NT2/D1 (cell line): Measurements from ENCODE around the gene ZCCHC9.
"Not testable (repeated sequence)": the region's sequence is repeated elsewhere in the genome, so short reads cannot be mapped to it uniquely, and the experiment has no call there.

Experiments used
- DNase-seq: peaks from one replicate; pipeline ENCODE4 v3.0.0-alpha.2; 2011; ENCODE audit warnings: low read depth, low spot score
- H3K27me3 ChIP-seq: 2 replicates; pipeline ENCODE4 v1.6.0; 2011; ENCODE audit warnings: mild to moderate bottlenecking; ENCODE audit not compliant: insufficient read length, insufficient read depth
- H3K36me3 ChIP-seq: 2 replicates; pipeline ENCODE4 v1.6.1; 2011; ENCODE audit warnings: mild to moderate bottlenecking, low read length, mixed read lengths; ENCODE audit not compliant: insufficient read depth, insufficient read length
- H3K4me1 ChIP-seq: 2 replicates; pipeline ENCODE4 v1.5.1; 2011; ENCODE audit not compliant: insufficient read depth, insufficient read length
- H3K4me3 ChIP-seq: 2 replicates; pipeline ENCODE4 v1.5.1; 2011; ENCODE audit warnings: low read depth; ENCODE audit not compliant: insufficient read length
- H3K9ac ChIP-seq: 2 replicates; pipeline ENCODE4 v1.6.0; 2011; ENCODE audit warnings: low read depth; ENCODE audit not compliant: insufficient read length
- H3K9me3 ChIP-seq: 2 replicates; pipeline ENCODE4 v1.5.1; 2011; ENCODE audit warnings: mild to moderate bottlenecking, low read length; ENCODE audit not compliant: insufficient read depth
- SUZ12 ChIP-seq: IDR thresholded peaks from 2 replicates; pipeline ENCODE4 v1.6.1; 2011; ENCODE audit not compliant: insufficient read length, insufficient read depth; ENCODE audit errors: extremely low read depth
- YY1 ChIP-seq: IDR thresholded peaks from 2 replicates; pipeline ENCODE4 v1.6.1; 2011; ENCODE audit not compliant: insufficient read length, insufficient read depth
- ZNF274 ChIP-seq: IDR thresholded peaks from 2 replicates; pipeline ENCODE4 v1.6.1; 2011; ENCODE audit warnings: mild to moderate bottlenecking, low read depth, low read length

Gene ZCCHC9

DNA sequence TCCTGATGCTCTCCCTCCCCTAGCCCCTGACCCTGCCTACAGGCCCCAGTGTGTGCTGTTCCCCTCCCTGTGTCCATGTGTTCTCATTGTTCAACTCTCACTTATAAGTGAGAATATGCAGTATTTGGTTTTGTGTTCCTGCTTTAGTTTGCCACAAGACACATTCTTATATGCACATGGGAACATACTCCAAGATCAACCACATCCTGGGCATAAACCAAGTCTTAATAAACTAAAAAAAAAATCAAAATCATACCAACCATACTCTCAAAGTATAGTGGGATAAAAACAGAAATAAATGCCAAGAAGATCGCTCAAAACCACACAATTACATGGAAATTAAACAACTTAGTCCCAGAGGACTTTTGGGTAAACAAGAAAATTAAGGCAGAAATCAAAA lies 11.2 kb upstream of the ZCCHC9 start:
- TF ChIP-seq SUZ12: no peak
- TF ChIP-seq ZNF274: no peak
- TF ChIP-seq YY1: no peak
- H3K9ac ChIP-seq: no peak overlapping the region
- no peaks in the 10 kb centered on the region for H3K4me1 ChIP-seq
- no peaks in the 10 kb centered on the region for H3K27me3 ChIP-seq
- peaks cover 4% of the 10 kb centered on the region for H3K36me3 ChIP-seq
- no peak for DNase-seq
- H3K9me3 ChIP-seq: peaks cover 24% of the 10 kb centered on the region
- no peak overlapping the region for H3K4me3 ChIP-seq

DNA sequence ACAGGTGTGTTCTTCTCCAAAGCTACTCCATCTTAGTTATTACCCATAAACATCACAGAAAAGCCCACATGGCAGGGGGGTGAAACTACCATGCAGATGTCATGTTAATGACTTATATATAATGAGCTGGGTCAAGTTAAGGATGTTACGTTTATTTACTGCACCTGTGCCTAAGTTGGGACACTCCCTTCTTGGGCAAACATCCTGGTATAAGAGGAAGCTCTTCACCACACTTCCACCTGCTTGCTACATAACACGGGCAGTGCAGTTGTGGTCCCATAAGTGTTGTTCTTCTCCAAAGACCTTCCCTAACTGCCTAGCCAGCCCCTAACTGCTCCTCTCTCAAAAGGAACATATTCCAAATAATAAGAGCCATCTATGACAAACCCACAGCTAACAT lies 9.3 kb upstream of the ZCCHC9 start:
- Histone ChIP-seq H3K4me1 (no peaks in the 10 kb centered on the region), H3K4me3 (no peak overlapping the region), H3K9ac (no peak overlapping the region), H3K27me3 (no peaks in the 10 kb centered on the region), H3K36me3 (peaks cover 4% of the 10 kb centered on the region), H3K9me3 (peaks cover 24% of the 10 kb centered on the region)
- TF ChIP-seq YY1: no peak
- TF ChIP-seq ZNF274: no peak
- TF ChIP-seq SUZ12: no peak
- no peak for DNase-seq

DNA sequence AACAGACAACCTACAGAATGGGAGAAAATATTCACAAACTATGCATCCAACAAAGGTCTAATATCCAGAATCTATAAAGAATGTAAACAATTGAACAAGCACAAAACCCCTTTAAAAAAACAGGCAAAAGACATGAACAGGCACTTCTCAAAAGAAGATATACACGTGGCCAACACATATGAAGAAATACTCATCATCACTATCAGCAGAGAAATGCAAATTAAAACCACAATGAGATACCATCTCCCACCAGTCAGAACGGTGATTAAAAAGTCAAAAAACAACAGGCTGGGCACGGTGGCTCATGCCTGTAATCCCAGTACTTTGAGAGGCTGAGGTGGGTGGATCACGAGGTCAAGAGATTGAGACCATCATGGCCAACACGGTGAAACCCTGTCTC lies 7.4 kb upstream of the ZCCHC9 start:
- not testable (repeated sequence) for H3K9ac ChIP-seq, H3K4me3 ChIP-seq, H3K27me3 ChIP-seq, DNase-seq, H3K4me1 ChIP-seq
- peaks cover 24% of the 10 kb centered on the region for H3K9me3 ChIP-seq
- H3K36me3 ChIP-seq: peaks cover 18% of the 10 kb centered on the region

DNA sequence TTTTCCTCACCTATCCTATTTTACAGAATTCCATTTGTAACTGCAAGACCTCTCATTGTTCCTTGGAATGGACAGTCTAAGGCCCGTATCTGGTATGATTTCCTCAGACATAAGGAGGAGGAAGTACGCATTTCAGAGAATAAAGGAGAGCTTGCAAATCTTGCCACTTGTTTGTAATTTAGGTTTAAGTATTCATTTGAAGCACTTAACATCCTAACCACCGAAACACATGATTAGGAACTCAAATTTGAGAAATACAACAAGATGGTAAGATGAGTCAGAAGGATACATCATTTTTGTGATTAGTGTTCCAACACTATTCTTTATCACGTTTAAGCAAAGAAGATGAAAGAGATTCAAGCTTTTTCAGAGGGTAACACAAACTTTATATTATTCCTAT lies 3.9 kb upstream of the ZCCHC9 start:
- Histone ChIP-seq H3K9me3 (peaks cover 9% of the 10 kb centered on the region), H3K9ac (no peak overlapping the region), H3K4me3 (no peak overlapping the region), H3K36me3 (peaks cover 24% of the 10 kb centered on the region), H3K27me3 (no peaks in the 10 kb centered on the region), H3K4me1 (no peaks in the 10 kb centered on the region)
- TF ChIP-seq YY1 (no peak), ZNF274 (no peak), SUZ12 (no peak)
- DNase-seq: no peak

DNA sequence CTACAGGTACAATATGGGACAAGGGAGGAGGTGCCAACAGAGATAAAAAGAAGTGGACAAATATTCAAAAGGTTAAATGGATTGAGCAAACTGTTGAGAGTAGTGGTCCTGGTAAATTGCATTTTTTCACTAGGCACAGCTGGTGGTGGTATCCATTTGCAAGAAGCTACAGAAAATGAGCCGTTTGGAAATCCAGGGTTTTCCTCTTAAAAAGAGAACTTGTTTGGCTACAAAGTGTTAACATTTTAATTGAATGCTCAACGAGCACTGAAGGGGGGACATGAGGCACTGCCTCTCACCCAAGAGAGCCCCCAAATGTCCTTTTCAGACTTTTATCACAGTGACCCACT lies 491 bp upstream of the ZCCHC9 start:
- Histone ChIP-seq H3K4me3 (peak overlapping the region; percentile 91), H3K36me3 (peaks cover 32% of the 10 kb centered on the region), H3K9ac (peak overlapping the region; percentile 97), H3K4me1 (no peaks in the 10 kb centered on the region), H3K9me3 (no peaks in the 10 kb centered on the region), H3K27me3 (no peaks in the 10 kb centered on the region)
- DNase-seq: no peak
- no peak for TF ChIP-seq ZNF274

DNA sequence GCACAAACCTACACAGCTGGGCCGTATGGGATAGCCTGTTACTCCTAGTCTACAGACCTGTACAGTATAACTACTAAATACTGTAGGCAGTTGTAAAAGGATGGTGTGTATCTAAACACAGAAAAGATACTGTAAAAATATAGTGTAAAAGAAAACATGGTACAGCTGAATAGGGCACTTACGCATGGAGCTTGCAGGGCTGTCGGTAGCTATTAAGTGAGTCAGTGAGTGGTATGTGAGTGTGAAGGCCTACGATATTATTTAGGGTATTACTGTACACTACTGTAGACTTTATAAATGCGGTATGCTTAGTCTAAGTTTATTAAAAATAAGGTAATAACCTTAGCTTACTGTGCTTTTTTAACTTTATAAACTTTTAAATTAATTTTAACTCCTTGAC lies 1.2 kb downstream of the ZCCHC9 start:
- H3K4me3 ChIP-seq: peak overlapping the region; percentile 91
- H3K9me3 ChIP-seq: no peaks in the 10 kb centered on the region
- no peaks in the 10 kb centered on the region for H3K4me1 ChIP-seq
- no peaks in the 10 kb centered on the region for H3K27me3 ChIP-seq
- peaks cover 29% of the 10 kb centered on the region for H3K36me3 ChIP-seq
- TF ChIP-seq SUZ12 (no peak), ZNF274 (no peak), YY1 (no peak)
- no peak for DNase-seq
- peak overlapping the region; percentile 97 for H3K9ac ChIP-seq

DNA sequence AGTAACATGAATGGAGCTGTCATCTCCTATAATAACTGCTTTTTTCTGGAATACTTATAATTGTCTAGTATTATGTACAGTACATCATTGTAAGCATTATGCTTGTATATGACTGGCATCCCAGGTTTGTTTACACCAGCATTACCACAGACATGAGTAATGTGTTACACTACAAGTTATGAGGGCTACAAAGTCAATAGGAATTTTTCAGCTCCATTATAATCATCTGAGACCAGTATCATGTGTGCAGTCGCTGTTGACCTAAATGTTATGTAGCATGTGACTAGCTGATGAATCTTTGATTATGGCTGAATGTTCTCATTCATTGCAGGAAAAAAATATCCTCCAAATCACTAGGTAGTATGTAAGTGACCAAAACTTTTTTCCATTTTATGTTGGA lies 2.2 kb downstream of the ZCCHC9 start:
- no peaks in the 10 kb centered on the region for H3K4me1 ChIP-seq
- TF ChIP-seq YY1 (no peak), SUZ12 (no peak), ZNF274 (no peak)
- no peak overlapping the region for H3K9ac ChIP-seq
- DNase-seq: no peak
- H3K27me3 ChIP-seq: no peaks in the 10 kb centered on the region
- H3K9me3 ChIP-seq: no peaks in the 10 kb centered on the region
- no peak overlapping the region for H3K4me3 ChIP-seq
- H3K36me3 ChIP-seq: peaks cover 27% of the 10 kb centered on the region

DNA sequence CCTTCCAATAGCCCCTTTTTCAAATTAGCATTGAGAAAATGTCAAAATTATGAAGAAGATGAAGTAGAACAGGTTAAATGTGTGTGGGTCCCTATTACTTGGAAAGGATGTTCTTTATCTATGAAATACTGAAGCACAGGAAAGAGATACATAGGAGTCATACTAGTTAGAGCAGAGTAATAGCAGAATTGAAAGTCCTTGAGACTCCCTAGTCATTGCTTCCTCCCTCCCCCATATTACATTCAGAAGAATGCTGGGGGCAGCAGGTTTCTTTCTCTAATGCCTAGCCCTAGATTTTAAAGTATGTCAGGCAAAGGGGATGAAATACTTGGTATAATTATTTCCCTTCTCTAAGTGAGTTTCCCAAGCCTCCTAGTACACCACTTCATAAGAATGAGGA lies 4.4 kb downstream of the ZCCHC9 start:
- DNase-seq: no peak
- TF ChIP-seq ZNF274: no peak
- H3K4me3 ChIP-seq: no peak overlapping the region
- no peaks in the 10 kb centered on the region for H3K4me1 ChIP-seq
- H3K9ac ChIP-seq: no peak overlapping the region
- peaks cover 34% of the 10 kb centered on the region for H3K36me3 ChIP-seq
- H3K9me3 ChIP-seq: no peaks in the 10 kb centered on the region
- H3K27me3 ChIP-seq: no peaks in the 10 kb centered on the region
